Fibroblast of mammary gland (primary cell): ENCODE measurements around the gene CA10.

Experiments used
- DNase-seq: peaks from one replicate; pipeline ENCODE4 v3.0.0-alpha.2; 2010; ENCODE audit warnings: low read depth
- H3K4me3 ChIP-seq: 2 replicates; pipeline ENCODE4 v1.5.1; 2011; ENCODE audit warnings: low read depth, mild to moderate bottlenecking, low read length, moderate library complexity; ENCODE audit not compliant: control insufficient read depth
- CTCF ChIP-seq: conservative IDR thresholded peaks from 2 replicates; pipeline ENCODE4 v1.5.1; 2011; ENCODE audit warnings: low read depth, low read length, inconsistent platforms; ENCODE audit not compliant: control insufficient read depth, insufficient read depth

CA10 gene

GRCh38 chr17:52138752-52139151 is 19.8 kb downstream of the CA10 start:
- no peak for DNase-seq
- H3K4me3 ChIP-seq = no peak overlapping the region
- no peak for TF ChIP-seq CTCF

- DNase-seq = no peak
- no peak for TF ChIP-seq CTCF
These were observed 20.2 kb downstream of the CA10 start for GRCh38 chr17:52138350-52138749.

GRCh38 chr17:52136166-52136565 is 22.3 kb downstream of the CA10 start:
- no peak overlapping the region for H3K4me3 ChIP-seq
- no peak for TF ChIP-seq CTCF
- no peak for DNase-seq

More at GRCh38 chr17:52138350-52138749, 20.2 kb downstream of the CA10 start:
- H3K4me3 ChIP-seq = no peak overlapping the region

GRCh38 chr17:52134641-52135040 is 23.9 kb downstream of the CA10 start:
- TF ChIP-seq CTCF = no peak
- no peak overlapping the region for H3K4me3 ChIP-seq
- DNase-seq = no peak

- DNase-seq = no peak
- H3K4me3 ChIP-seq = no peak overlapping the region
- no peak for TF ChIP-seq CTCF
These were observed 29.8 kb downstream of the CA10 start for GRCh38 chr17:52128721-52129120.

- no peak for TF ChIP-seq CTCF
These were observed 33.5 kb downstream of the CA10 start for GRCh38 chr17:52124993-52125392.

GRCh38 chr17:52124561-52124960 is 34.0 kb downstream of the CA10 start:
- no peak for DNase-seq
- H3K4me3 ChIP-seq = no peak overlapping the region

More at GRCh38 chr17:52124993-52125392, 33.5 kb downstream of the CA10 start:
- H3K4me3 ChIP-seq = no peak overlapping the region
- DNase-seq = no peak

More at GRCh38 chr17:52124561-52124960, 34.0 kb downstream of the CA10 start:
- TF ChIP-seq CTCF = no peak
